LHCN-M2 (cell line): ENCODE data around the gene PRAF2. TPM values are rescaled to one million over a fixed set of nuclear protein-coding genes. Genes with fewer than 3 reads are reported as not detected.

ENCODE experiments used
- DNase-seq: peaks from one replicate; pipeline ENCODE4 v3.0.0-alpha.2; 2012; ENCODE audit warnings: low read depth
- total RNA-seq: library from RNA; depleted of rRNA; stranded (reverse); fragments of >200 nt; gene quantifications from 2 replicates; pipeline ENCODE4 v1.2.3, GENCODE V29; 2014

The PRAF2 gene
- total RNA-seq, 1 experiment from 2014 or later = 18.5 TPM

- no peak for DNase-seq
Measured at GRCh38 chrX:49075347-49075746, 1.5 kb upstream of the PRAF2 start.

- DNase-seq = no peak
Measured at GRCh38 chrX:49072712-49073095, 1.1 kb downstream of the PRAF2 start.

GRCh38 chrX:49071877-49072711, 1.7 kb downstream of the PRAF2 start:
- no peak for DNase-seq

- no peak for DNase-seq
Measured at GRCh38 chrX:49070988-49071387, 2.8 kb downstream of the PRAF2 start.

- no peak for DNase-seq
Measured at GRCh38 chrX:49069038-49069437, 4.8 kb downstream of the PRAF2 start.

- no peak for DNase-seq
Measured at GRCh38 chrX:49067285-49068120, 6.3 kb downstream of the PRAF2 start.

GRCh38 chrX:49066690-49067089, 7.1 kb downstream of the PRAF2 start:
- DNase-seq = no peak

GRCh38 chrX:49066278-49066677, 7.5 kb downstream of the PRAF2 start:
- DNase-seq = no peak

GRCh38 chrX:49064735-49065134, 9.1 kb downstream of the PRAF2 start:
- no peak for DNase-seq

- DNase-seq = no peak
Measured at GRCh38 chrX:49064303-49064702, 9.5 kb downstream of the PRAF2 start.

- no peak for DNase-seq
Measured at GRCh38 chrX:49063715-49064114, 10.1 kb downstream of the PRAF2 start.

- no peak for DNase-seq
Measured at GRCh38 chrX:49061916-49062315, 11.9 kb downstream of the PRAF2 start.

GRCh38 chrX:49061490-49061889, 12.3 kb downstream of the PRAF2 start:
- DNase-seq = no peak

GRCh38 chrX:49060914-49061313, 12.9 kb downstream of the PRAF2 start:
- DNase-seq = no peak

- no peak for DNase-seq
Measured at GRCh38 chrX:49059681-49060085, 14.1 kb downstream of the PRAF2 start.

GRCh38 chrX:49059201-49059600, 14.6 kb downstream of the PRAF2 start:
- DNase-seq = no peak

- no peak for DNase-seq
Measured at GRCh38 chrX:49058794-49059193, 15.0 kb downstream of the PRAF2 start, which contains the start of gene CCDC120. CCDC120 (plus strand) TSS chrX:49058999; CDS start chrX:49062042, 3,043 bp downstream.

- no peak for DNase-seq
Measured at GRCh38 chrX:49054073-49054762, 19.6 kb downstream of the PRAF2 start.

GRCh38 chrX:49053223-49054072, 20.4 kb downstream of the PRAF2 start:
- DNase-seq = no peak

GRCh38 chrX:49043987-49044281, 29.9 kb downstream of the PRAF2 start:
- no peak for DNase-seq
